HepG2 (cell line): Measurements from ENCODE around the gene KDM4B.

Experiments used
- EZH2 ChIP-seq: conservative IDR thresholded peaks from 2 replicates; pipeline ENCODE4 v1.6.1; 2012; ENCODE audit warnings: mild to moderate bottlenecking, low read depth, low read length, moderate library complexity
- HNRNPLL ChIP-seq: fragments of 200-400 bp; formaldehyde crosslinking; IDR thresholded peaks from 2 replicates; pipeline ENCODE4 v1.6.1; 2017; ENCODE audit warnings: mild to moderate bottlenecking, low read depth, low read length; ENCODE audit not compliant: poor library complexity, severe bottlenecking
- PHF8 ChIP-seq: sonication (generic); formaldehyde crosslinking; IDR thresholded peaks from 2 replicates; pipeline ENCODE4 v1.5.0; 2020; ENCODE audit warnings: missing genetic modification reagents
- POLR2A ChIP-seq, 2 experiments: IDR thresholded peaks; 2 replicates each; pipeline ENCODE4 v1.6.1; 2011; ENCODE audit warnings: low read depth in 2 of 2, low read length in 2 of 2, mild to moderate bottlenecking in 1 of 2, moderate library complexity in 1 of 2; ENCODE audit not compliant: insufficient read depth in 1 of 2
- POLR2AphosphoS5 ChIP-seq: IDR thresholded peaks from 2 replicates; pipeline ENCODE4 v1.6.1; 2012; ENCODE audit warnings: low read depth, low read length
- SIX1 ChIP-seq: sonication (generic); formaldehyde crosslinking; IDR thresholded peaks from 2 replicates; pipeline ENCODE4 v1.4.0; 2020; ENCODE audit warnings: missing genetic modification reagents, borderline replicate concordance
- SUZ12 ChIP-seq: fragments of 150-350 bp; IDR thresholded peaks from 2 replicates; pipeline ENCODE4 v1.6.1; 2014; ENCODE audit warnings: low read depth, low read length
- XRCC5 ChIP-seq: fragments of 200-400 bp; formaldehyde crosslinking; optimal IDR thresholded peaks from 2 replicates; pipeline ENCODE3; 2017; ENCODE audit warnings: mild to moderate bottlenecking, low read length
- ZNF747 ChIP-seq: sonication (generic); formaldehyde crosslinking; IDR thresholded peaks from 2 replicates; pipeline ENCODE4 v1.8.1; 2023; ENCODE audit warnings: missing genetic modification reagents, mild to moderate bottlenecking, borderline replicate concordance
- ZNF816 ChIP-seq: sonication (generic); formaldehyde crosslinking; IDR thresholded peaks from 2 replicates; pipeline ENCODE4 v1.8.0; 2022; ENCODE audit warnings: missing genetic modification reagents, mild to moderate bottlenecking, borderline replicate concordance
- TF ChIP-seq, protein P1 (sequence below): IDR thresholded peaks from 2 replicates; pipeline ENCODE4 v1.6.1; 2012; ENCODE audit warnings: inconsistent platforms
- TF ChIP-seq, protein P2 (sequence below): sonication (generic); formaldehyde crosslinking; IDR thresholded peaks from 2 replicates; pipeline ENCODE4 v1.8.1; 2023; ENCODE audit warnings: missing genetic modification reagents, inconsistent platforms, borderline replicate concordance
- TF ChIP-seq, protein P3 (sequence below): sonication (generic); formaldehyde crosslinking; IDR thresholded peaks from 2 replicates; pipeline ENCODE4 v1.5.0; 2020; ENCODE audit warnings: missing genetic modification reagents
- TF ChIP-seq, protein P4 (sequence below): sonication (generic); formaldehyde crosslinking; IDR thresholded peaks from 2 replicates; pipeline ENCODE4 v1.4.0; 2020; ENCODE audit warnings: low read depth, mild to moderate bottlenecking, missing genetic modification reagents

DNA sequence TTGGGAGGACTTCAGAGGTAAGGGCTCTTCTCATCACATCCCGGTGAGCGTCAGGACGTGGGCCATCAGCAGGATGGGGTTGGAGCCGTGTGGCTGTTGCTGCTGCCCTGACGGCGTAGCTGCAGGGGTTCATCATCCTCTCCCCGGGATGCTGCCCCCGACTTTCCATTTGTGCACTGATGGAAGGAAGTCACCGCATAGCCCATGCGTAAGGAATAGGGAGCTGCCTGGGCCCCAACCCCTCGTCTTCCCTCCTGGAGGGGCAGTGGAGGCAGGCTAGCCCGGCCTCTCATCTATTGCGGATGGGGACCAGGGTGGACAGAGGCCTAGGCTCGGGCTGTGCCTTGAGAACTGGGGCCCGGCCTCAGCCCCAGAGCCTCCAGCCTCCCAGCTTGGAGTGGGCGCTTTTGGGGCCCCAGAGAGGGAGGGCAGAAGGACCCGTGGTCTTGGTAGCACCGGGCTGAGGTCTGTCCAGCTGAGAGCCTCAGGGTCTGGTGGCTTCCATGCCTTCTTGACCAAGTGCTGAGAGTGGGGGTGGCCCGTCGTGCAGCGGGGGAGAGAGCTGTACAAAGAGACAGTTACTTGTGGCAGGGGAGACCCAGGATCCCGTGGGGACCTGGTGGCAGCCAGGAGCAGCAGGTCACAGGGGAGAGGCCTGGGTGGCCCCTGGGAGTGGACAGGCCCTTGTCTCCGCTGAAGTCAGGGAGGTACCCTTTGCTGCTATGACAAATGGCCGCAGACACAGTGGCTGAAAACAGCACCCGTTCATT, 44.0 kb downstream of the KDM4B start:
- TF ChIP-seq XRCC5 = no peak
- no peak for TF ChIP-seq ZNF747
- no peak for TF ChIP-seq SIX1
- TF ChIP-seq, protein P1, sequence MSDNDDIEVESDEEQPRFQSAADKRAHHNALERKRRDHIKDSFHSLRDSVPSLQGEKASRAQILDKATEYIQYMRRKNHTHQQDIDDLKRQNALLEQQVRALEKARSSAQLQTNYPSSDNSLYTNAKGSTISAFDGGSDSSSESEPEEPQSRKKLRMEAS = no peak
- TF ChIP-seq, protein P2, sequence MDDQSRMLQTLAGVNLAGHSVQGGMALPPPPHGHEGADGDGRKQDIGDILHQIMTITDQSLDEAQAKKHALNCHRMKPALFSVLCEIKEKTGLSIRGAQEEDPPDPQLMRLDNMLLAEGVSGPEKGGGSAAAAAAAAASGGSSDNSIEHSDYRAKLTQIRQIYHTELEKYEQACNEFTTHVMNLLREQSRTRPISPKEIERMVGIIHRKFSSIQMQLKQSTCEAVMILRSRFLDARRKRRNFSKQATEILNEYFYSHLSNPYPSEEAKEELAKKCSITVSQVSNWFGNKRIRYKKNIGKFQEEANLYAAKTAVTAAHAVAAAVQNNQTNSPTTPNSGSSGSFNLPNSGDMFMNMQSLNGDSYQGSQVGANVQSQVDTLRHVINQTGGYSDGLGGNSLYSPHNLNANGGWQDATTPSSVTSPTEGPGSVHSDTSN (CRISPR knock-in tag) = no peak
- no peak for TF ChIP-seq EZH2
- TF ChIP-seq, protein P3, sequence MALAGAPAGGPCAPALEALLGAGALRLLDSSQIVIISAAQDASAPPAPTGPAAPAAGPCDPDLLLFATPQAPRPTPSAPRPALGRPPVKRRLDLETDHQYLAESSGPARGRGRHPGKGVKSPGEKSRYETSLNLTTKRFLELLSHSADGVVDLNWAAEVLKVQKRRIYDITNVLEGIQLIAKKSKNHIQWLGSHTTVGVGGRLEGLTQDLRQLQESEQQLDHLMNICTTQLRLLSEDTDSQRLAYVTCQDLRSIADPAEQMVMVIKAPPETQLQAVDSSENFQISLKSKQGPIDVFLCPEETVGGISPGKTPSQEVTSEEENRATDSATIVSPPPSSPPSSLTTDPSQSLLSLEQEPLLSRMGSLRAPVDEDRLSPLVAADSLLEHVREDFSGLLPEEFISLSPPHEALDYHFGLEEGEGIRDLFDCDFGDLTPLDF (CRISPR knock-in tag) = no peak
- no peak for TF ChIP-seq SUZ12
- TF ChIP-seq HNRNPLL = no peak
- no peak for TF ChIP-seq POLR2A (IDR thresholded peaks at IDR 0.05; ENCODE audit: insufficient read depth in 1 of 2, low read depth in 2 of 2, low read length in 2 of 2)
- no peak for TF ChIP-seq POLR2AphosphoS5
- TF ChIP-seq ZNF816 = no peak
- TF ChIP-seq PHF8 (CRISPR knock-in tag) = no peak
- TF ChIP-seq, protein P4, sequence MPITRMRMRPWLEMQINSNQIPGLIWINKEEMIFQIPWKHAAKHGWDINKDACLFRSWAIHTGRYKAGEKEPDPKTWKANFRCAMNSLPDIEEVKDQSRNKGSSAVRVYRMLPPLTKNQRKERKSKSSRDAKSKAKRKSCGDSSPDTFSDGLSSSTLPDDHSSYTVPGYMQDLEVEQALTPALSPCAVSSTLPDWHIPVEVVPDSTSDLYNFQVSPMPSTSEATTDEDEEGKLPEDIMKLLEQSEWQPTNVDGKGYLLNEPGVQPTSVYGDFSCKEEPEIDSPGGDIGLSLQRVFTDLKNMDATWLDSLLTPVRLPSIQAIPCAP (CRISPR knock-in tag) = no peak
